HL-60 (cell line): ENCODE measurements around the gene ZNF76.

Experiments used
- GABPA ChIP-seq: IDR thresholded peaks from 2 replicates; pipeline ENCODE4 v1.6.1; 2012; ENCODE audit warnings: low read depth
- POLR2AphosphoS5 ChIP-seq: IDR thresholded peaks from 2 replicates; pipeline ENCODE4 v1.6.1; 2012; ENCODE audit warnings: low read depth
- REST ChIP-seq: IDR thresholded peaks from 2 replicates; pipeline ENCODE4 v1.6.1; 2012; ENCODE audit warnings: low read depth; ENCODE audit not compliant: insufficient replicate concordance
- SPI1 ChIP-seq: IDR thresholded peaks from 2 replicates; pipeline ENCODE4 v1.6.1; 2012; ENCODE audit warnings: low read depth, mild to moderate bottlenecking, borderline replicate concordance
- TF ChIP-seq, protein P1 (sequence below): IDR thresholded peaks from one replicate; pipeline ENCODE4 v1.5.1; 2011; ENCODE audit warnings: low read length, control low read depth, inconsistent platforms; ENCODE audit not compliant: insufficient read depth

GRCh38 chr6:35293681-35294080, 34.1 kb downstream of the ZNF76 start:
- TF ChIP-seq, protein P1, sequence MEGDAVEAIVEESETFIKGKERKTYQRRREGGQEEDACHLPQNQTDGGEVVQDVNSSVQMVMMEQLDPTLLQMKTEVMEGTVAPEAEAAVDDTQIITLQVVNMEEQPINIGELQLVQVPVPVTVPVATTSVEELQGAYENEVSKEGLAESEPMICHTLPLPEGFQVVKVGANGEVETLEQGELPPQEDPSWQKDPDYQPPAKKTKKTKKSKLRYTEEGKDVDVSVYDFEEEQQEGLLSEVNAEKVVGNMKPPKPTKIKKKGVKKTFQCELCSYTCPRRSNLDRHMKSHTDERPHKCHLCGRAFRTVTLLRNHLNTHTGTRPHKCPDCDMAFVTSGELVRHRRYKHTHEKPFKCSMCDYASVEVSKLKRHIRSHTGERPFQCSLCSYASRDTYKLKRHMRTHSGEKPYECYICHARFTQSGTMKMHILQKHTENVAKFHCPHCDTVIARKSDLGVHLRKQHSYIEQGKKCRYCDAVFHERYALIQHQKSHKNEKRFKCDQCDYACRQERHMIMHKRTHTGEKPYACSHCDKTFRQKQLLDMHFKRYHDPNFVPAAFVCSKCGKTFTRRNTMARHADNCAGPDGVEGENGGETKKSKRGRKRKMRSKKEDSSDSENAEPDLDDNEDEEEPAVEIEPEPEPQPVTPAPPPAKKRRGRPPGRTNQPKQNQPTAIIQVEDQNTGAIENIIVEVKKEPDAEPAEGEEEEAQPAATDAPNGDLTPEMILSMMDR: no peak
- TF ChIP-seq POLR2AphosphoS5: no peak
- no peak for TF ChIP-seq REST
- TF ChIP-seq SPI1: no peak
- no peak for TF ChIP-seq GABPA
